Kidney tubule cell (primary cell): ENCODE data around the gene DAPP1.

Experiments used
- DNase-seq: peaks from one replicate; pipeline ENCODE4 v3.0.0-alpha.2; 2018; ENCODE audit warnings: low spot score

Gene DAPP1

DNA sequence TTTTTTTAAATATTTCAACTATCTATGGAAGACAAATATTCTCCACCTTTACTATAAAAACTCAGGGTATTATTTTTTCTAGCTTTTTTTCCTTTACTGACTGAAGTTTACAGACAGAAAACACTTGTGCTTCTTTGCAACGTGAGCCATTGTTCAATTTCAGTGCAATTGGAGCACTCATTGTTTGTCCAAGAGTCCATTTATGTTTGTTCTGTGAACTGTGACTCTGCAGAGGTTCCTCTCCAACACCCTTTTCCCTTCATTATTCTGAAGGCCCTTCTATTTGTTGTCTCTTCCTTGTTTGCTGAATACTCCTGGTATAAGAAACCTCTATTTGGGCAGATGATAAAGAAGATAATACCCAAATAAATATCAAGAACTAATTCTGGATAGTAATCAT, 37.4 kb downstream of the DAPP1 start:
- DNase-seq = no peak

DNA sequence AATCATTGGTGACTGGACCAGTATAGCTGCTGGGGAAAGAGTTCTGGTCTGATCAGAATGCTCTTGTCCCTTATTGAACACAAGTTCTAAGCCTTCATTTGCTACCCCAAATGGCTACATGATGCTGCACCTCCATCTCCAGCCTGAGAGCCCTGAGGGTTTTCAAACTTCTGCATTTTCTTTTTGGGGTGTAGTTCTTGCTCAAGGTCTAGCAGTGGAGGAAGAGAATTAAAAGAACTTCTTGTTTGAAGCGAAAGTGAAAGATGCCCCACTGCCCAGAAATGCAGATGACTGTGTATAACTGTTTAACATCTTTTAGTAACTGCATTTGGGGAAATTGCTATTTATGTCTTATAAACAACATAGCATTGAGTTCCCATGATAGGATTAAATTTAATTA, 39.1 kb downstream of the DAPP1 start:
- no peak for DNase-seq

DNA sequence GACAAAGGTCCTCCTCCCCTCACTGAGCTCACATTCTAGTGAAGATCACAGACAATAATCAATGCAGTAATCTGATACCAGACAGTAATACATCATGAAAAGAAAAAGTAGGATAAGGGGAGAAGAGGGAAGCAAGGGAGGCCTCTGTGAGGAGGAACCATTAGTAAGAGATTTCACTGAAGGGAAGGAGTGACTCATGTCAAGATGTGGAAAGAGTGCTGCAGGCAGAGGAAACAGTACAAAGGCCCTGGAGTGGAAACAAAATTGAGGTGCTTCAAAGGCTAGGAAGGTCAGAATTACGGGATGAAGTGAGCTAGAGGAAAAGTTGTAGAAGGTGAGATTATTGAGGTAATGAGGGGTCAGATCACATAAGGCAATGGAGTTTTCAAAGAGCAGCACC, 39.5 kb downstream of the DAPP1 start:
- peak; percentile 63 for DNase-seq

DNA sequence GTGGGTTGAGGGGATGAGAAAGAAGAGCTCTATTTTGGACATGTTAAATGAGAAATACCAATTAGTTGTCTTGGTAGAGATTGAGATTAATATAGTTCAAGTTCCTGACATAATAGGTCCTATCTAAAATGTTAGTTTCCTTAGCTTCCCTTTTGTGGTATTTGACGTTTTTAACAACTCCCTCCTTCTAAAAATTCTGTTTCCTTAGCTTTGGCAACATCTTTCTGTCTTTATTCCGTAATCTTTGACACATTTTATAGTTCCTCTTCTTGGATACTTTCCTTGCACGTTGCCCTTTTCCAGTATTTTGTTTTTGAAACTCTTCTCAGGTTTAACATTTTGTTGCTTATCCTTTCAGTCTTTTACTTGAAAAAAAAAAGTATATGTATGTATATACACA, 40.7 kb downstream of the DAPP1 start:
- DNase-seq = no peak

DNA sequence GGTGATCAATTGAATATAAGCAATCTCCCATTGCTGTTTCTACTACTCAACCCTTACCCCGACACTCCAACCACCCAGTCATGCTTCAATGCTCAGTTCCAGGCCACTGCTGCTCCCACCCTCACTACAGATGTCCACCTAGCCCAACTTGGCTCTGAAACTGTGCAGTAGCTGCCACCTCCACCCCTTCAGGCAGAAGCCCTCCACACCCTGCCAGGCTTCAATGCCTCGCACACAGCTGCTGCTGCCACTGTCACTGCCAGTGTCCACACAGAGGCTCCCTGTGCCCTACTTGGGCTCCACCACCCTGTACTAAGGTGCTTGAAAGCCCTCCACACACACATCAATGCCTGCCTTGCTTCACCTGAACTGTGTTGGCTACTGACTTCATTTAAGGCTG, 43.0 kb downstream of the DAPP1 start:
- DNase-seq = no peak

DNA sequence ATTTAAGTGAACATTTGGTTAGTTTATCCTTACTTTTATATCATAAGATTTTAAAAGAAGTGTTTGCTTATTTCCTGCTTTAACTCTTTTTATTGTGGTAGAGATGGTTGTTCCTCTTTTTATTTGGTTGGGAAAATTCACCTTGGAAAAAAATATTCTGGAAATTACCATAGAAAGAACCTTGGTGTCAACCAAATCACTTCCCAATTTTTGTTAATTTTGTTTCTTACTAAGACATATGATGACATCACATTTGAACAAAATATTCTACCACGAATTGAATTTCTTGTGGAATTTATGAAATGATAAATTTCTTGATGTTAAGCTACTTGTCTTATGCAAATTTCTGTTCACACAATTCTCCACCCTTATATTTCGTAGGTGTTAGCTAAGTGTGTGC, 43.9 kb downstream of the DAPP1 start:
- DNase-seq = no peak

DNA sequence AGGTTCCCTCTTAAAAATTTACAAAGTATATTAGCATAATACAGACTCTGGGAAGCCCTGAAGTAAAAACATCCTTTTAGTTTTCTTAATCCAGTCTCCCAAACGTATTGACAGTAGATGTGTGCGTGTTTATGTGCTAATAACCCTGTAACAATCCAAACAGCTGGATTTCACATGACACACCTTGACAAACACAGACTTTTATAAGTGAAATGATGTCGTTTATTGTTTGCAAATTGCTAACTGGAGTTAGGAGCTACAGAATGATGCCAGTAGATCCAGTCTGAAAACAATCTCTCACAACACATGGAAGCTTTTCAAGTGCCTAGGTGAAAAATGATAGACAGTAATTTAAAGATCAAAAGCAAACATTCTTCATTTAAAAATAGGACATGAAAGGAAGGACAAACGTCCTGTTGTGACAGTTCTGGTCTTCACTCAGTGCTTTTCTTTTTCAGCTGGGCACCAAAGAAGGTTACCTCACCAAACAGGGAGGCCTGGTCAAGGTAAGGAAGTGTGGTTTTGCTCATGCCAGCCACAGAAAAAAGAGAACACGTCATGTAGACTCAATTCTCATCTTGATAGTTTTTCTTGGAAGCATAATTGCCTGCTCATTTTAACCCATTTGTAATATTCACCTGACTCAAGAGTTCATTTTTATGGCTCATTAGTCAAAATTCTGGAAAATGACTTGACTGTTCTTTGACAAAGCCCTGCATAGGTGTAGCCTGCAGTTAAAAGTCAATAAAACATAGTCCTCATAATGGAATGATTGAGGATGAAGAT, 44.7 kb downstream of the DAPP1 start:
- peak; percentile 23 for DNase-seq

DNA sequence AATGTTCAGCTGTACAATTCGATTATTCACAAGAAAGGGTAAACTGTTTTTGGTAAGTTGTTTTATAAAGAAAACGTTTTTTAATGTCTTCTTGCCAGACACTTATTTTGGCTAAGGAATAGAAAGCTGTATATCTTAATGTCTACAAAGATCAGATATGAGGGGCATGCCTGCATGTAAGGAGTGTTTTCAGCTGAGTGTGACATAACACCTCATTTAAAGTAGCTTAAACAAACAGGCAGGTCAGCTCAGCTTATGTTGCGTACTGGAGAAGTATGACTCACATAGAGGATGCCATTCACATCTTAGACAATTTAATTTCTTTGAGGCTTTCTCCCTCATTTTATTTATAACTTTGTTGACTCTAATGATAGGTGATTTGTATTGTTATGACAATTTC, 47.2 kb downstream of the DAPP1 start:
- no peak for DNase-seq

DNA sequence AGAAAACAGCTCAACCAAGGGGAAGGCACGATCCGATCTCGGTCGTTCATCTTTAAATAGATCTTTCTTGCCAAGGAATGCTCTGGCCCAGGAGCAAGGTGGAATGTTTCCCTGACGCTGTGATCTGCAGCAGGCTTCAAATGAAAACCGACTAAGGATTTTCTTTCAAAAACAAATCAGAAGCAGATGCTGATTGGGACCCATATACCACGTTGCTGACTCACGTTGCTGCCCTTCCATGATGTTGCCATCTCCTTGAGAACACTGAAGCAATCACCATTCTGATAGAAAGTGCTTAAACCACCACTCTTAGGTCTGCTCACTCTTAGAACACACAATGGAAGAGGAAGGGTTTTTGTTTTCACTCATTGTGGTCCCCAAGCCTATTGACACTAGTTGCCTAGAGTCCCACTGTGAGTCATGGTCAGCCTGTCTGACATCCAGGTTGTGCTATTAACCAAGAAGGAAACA, 51.5 kb downstream of the DAPP1 start:
- DNase-seq = peak; percentile 77

DNA sequence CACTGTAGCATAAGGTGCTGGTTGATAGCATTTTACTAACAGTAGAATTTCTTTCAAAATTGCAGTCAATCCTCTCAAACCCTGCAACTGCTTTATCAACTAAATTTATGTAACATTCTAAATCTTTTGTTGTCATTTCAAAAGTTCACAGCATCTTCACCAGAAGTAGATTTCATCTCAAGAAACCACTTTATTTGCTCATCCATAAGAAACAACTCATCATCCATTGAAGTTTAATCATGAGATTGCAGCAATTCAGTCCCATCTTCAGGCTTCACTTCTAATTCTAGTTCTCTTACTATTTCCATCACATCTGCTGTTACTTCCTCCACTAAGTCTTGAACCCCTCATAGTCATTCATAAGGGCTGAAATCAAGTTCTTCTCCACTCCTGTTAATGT, 55.9 kb downstream of the DAPP1 start:
- no peak for DNase-seq

DNA sequence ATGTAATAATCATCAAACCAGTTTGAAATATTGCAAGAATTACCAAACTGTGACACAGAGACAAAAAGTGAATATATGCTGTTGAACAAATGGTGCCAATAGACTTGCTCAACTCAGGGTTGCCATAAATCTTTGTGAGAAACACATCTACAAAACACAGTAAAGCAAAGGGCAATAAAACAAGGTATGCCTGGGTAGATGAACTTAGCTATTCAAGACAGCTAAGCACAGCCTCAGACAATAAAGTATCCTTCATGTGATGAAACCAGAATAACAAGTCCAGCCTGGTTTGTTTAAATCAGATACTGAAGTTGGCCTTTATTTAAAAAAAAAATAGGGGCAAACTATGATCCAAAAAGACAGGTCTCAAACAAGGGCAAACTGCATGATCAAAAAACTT, 58.4 kb downstream of the DAPP1 start:
- no peak for DNase-seq

DNA sequence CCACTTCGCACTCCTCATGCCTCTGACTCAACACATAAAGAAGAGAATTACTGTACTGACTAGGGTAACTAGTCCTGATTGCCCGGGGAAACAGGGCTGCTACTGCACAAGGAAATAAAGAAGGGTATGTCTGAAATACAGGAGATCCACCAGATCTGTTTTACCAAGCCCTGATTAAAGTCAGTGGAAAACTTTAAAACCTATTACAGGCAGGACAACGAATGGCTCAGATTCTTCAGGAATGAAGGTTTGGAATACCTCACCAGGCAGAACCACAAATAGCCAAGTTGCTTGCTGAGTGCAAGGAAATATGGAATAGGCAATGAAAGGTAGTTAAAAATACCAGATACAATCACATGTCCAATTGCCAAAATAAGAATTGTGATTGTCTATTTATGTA, 60.3 kb downstream of the DAPP1 start:
- peak; percentile 11 for DNase-seq

DNA sequence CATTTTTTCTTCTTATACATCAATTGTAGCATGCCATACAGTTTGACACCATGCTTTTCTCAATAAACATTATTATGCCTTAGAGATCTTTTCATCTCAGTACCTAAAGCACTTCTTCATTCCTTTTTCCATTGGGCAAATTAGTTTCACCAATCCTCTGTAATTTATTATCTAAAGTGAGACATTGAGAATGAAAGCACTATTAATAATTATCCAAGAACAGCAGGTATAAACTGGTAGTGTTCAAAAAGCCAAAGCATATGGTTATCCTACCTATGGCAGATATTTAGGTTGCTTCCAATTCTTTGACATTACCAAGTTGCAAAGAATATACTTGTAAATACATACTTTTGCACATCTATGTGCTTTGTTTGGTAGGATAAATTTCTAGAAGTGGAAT, 62.0 kb downstream of the DAPP1 start:
- peak; percentile 28 for DNase-seq

DNA sequence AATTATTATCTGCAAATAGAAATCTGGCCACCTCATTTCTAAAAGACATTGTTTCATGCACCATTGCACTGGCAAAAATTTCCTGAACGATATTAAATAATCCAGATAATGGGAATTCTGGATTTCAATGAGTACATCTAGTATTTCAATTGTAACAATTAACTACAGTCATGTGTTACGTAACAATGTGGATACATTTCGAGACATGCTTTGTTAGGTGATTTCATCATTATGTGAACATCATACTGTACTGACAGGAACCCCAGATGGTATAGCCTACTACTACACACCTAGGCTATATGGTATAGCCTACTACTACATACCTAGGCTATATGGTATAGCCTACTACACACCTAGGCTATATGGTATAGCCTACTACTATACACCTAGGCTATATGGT, 62.8 kb downstream of the DAPP1 start:
- no peak for DNase-seq

DNA sequence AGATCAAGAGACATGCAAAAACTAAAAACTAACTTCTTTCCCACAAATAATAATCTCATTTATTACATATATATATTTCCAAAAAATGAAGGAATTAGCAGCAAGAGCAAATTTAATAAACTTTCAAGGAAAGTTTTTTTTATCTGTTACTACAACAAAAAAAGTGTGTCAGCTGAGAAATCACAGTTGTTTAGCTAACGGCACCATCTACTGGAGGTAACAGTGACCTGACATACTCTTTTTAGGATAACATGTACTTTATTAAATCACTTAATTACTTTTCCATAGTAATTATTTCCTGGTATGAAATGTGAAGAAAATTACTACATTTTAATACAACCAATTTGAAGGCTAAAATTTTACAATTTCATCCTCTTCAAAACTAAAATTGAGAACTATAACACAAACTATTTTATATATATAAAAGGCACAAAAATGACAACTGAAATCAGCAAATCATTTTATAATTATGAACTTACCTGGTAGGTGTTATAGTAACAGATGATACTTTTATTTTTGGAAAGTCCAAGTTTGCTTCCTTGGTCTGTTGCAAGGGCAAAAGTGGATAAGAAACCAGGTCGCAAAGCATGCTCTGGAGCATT, 68.5 kb downstream of the DAPP1 start:
- DNase-seq = peak; percentile 39

DNA sequence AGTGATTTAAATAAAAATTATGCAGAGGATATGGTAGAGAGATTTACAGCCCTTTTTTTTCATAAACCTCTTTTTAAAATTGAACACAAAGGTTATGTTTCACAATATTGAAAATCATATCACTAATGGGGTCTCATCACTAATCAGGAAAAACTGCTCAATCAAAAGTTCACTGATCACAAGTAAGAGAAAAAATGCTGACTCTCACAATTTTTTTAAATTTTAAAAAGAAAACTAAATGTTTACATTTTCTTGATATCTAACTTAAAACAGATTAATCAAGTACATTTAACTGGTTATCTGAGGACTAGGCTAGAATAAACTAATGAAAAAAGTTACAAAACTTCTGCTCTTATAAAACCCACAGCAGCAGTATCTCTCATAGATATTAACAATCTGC, 69.1 kb downstream of the DAPP1 start:
- DNase-seq = no peak

DNA sequence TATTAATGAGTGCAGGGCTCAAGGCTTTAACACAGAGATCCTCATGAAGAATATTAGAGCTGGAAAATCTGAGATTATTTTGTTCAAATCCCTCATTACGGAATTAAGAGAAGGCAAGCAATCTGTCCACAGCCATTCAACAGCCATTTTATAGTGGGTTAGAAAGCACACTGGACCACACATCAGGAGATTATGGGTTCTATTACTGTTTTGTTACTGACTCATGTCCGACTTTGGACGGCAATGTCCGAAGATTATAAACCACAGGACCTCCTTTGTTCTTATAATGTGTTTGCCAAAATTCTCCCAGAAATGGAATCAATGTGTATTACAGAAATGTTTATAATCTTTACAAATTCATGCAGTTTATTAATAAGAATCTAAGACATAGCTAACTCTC, 69.5 kb downstream of the DAPP1 start:
- DNase-seq = no peak

DNA sequence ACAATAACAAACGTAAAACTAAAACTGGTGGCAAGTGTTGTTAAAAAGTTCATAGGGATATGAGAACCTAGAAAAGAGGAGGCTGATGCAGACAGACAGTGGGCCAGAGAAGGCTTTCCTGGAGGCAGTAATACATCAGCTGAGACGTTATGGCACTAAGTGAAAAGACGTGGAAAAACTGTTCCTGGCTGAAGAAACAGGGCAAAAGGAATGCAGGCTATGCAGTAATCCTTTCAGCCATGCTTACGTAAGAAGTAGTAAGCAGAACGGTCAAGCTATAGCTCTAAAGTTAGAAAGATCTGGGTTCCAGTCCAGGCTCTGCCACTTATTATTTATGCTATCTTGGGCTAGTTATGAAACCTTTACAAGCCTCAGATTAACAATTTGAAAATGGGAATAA, 71.2 kb downstream of the DAPP1 start:
- DNase-seq = no peak

DNA sequence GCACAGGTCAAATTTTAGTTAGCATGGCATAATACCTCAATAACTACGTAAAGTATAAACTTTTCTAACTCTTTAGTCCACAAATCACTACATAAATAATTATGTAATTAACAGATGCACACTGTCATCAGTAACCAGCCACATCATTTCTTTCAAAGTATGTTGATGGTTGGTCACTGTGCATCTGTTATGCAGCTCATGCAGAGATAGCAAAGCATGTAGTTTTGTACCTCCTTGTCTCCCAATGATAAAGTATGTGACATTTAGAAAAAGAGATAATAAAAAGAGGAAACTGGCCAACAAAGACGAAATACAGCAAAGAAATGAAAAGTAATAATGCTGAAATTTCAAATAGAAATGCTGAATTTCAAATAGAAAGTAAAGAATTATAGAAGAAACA, 74.7 kb downstream of the DAPP1 start:
- no peak for DNase-seq

DNA sequence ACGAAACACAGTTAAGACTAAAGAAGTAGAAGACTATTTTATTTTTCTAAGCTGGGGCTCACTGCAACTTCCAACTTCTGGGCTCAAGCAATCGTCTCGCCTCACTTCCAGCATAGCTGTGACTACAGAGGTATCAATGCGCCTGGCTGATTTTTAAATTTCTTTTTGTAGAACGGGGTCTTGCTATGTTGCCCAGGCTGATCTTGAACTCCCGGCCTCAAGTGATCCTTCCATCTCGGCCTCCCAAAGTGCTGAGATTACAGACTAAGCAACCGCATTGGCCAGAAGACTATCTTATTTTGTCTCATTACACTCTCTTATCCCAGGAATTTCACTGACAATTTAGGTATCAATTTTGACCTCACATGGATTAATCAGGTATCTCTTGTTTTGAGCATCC, 76.4 kb downstream of the DAPP1 start:
- DNase-seq = no peak

DNA sequence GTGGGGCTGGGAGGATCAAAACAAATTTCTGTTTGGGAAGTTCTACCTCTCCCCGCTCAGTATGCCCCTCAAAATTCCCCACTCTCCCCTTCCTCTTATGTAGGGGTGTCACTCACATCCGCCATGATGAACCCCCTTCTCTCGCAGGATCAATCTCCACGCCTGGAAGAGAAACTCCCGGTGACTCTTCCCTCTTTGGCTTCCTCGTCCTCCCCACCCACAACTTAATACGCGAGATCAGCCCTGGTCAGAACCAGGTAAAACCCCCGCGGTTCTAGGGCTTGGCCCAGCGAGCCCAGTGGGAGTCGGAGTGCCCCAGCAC, 77.2 kb downstream of the DAPP1 start:
- DNase-seq = peak; percentile 21

DNA sequence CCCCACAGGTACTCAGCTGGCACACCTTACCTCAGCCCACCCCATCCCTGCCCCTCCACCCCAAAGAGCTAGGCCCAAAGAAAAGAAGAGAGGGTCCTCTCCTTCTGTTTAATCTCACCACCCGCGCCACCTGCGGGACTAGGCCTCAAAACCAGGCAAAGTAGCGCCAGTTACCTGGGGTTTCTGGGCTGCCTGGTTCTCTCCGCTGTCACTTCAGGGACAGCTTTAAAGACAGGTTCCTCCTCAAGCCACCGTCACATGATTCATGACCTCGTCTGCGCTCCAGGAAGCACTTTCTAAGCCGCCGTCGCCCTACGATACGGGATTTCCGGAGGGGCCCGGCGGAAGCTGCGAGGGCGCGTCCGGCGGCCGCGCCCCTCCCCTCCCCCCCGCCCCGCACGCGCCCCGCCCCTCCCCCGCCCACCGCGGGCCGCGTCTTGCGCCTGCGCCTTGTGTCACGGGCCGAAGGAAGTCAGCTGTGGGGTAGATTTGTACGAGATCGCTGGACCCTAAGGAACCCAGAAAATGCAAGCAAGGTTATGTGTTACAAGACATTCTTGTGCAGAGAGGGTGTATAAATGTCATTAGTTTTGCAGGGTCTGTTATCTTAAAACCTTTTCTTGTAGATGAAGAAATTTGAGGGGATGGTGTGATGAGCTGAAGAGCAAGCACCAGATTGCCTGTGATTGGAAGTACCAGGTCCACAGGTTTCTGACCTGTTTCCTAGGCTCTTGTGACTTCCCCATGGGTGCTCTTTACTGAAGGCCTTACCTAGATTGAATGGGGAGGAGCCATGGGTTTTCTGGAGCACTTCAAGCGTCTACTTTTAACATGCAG, 77.8 kb downstream of the DAPP1 start, which contains the start of gene LAMTOR3:
Gene LAMTOR3, minus strand, starts transcription at position 267 of the 837 bp plus-strand sequence. CDS start 464 bp downstream, outside the sequence.
- DNase-seq = peak; percentile 95

DNA sequence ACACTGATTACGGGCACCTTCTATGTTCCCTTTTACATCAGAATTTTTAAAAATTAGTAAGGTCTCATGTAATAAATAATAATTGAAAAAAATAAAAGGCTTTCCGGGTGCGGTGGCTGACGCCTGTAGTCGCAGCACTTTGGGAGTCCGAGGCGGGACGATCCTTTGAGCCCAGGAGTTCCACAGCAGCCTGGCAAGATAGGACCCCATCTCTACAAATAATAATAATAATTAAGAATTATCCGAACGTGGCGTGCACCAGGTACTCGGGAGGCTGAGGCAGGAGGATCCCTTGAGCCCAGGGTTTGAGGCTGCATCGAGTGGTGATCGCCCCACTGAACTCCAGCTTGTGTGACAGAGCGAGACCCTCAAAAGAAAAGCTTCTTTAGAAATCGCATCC, 78.4 kb downstream of the DAPP1 start:
- no peak for DNase-seq
